SH-SY5Y (cell line): ENCODE data around the gene SPIN2A.
"Not testable (repeated sequence)": the region's sequence is repeated elsewhere in the genome, so short reads cannot be mapped to it uniquely, and the experiment has no call there.

ENCODE experiments used
- GATA2 ChIP-seq: IDR thresholded peaks from 2 replicates; pipeline ENCODE4 v1.6.1; 2011; ENCODE audit warnings: mild to moderate bottlenecking, low read depth, low read length
- GATA3 ChIP-seq: IDR thresholded peaks from 2 replicates; pipeline ENCODE4 v1.6.1; 2011; ENCODE audit warnings: low read depth, mild to moderate bottlenecking, low read length, moderate library complexity

The SPIN2A gene

GRCh38 chrX:57137073-57137472 lies at the start of gene SPIN2A:
Gene SPIN2A (minus strand): TSS chrX:57137397. CDS start chrX:57136597, 800 bp downstream.
- TF ChIP-seq GATA2, GATA3: not testable (repeated sequence)

- TF ChIP-seq GATA2 = no peak
- no peak for TF ChIP-seq GATA3
Observed at GRCh38 chrX:57178605-57179004, 41.4 kb upstream of the SPIN2A start.

- TF ChIP-seq GATA3 (no peak), GATA2 (no peak)
Observed at GRCh38 chrX:57177070-57177469, 39.9 kb upstream of the SPIN2A start.

GRCh38 chrX:57172544-57172943 lies 35.3 kb upstream of the SPIN2A start:
- no peak for TF ChIP-seq GATA2
- no peak for TF ChIP-seq GATA3

GRCh38 chrX:57156397-57157049 lies 19.3 kb upstream of the SPIN2A start:
- TF ChIP-seq GATA3 = no peak
- no peak for TF ChIP-seq GATA2

- no peak for TF ChIP-seq GATA3
- TF ChIP-seq GATA2 = no peak
Observed at GRCh38 chrX:57155171-57155570, 18.0 kb upstream of the SPIN2A start.

- TF ChIP-seq GATA3 (no peak), GATA2 (no peak)
Observed at GRCh38 chrX:57138674-57139073, 1.5 kb upstream of the SPIN2A start.

GRCh38 chrX:57137501-57137900 lies 304 bp upstream of the SPIN2A start:
- no peak for TF ChIP-seq GATA2
- TF ChIP-seq GATA3 = no peak

- TF ChIP-seq GATA3 (no peak), GATA2 (no peak)
Observed at GRCh38 chrX:57135287-57135686, 1.9 kb downstream of the SPIN2A start.

GRCh38 chrX:57134702-57135101 lies 2.5 kb downstream of the SPIN2A start:
- TF ChIP-seq GATA2 (no peak), GATA3 (no peak)

- TF ChIP-seq GATA2 = no peak
- no peak for TF ChIP-seq GATA3
Observed at GRCh38 chrX:57133706-57134105, 3.5 kb downstream of the SPIN2A start.

GRCh38 chrX:57132046-57132445 lies 5.2 kb downstream of the SPIN2A start:
- no peak for TF ChIP-seq GATA2

GRCh38 chrX:57121816-57122215 lies 15.4 kb downstream of the SPIN2A start:
- TF ChIP-seq GATA2 (no peak), GATA3 (no peak)

GRCh38 chrX:57121162-57121755 lies 15.9 kb downstream of the SPIN2A start, which contains the start of gene SPIN2B:
Gene SPIN2B (minus strand): TSS chrX:57121548.
- TF ChIP-seq GATA3 (no peak), GATA2 (no peak)

- TF ChIP-seq GATA3 = no peak
- TF ChIP-seq GATA2 = no peak
Observed at GRCh38 chrX:57119416-57119815, 17.8 kb downstream of the SPIN2A start.
